ENCODE data around the gene EFHC2.

GRCh38 chrX:44265559-44265958 is 77.9 kb downstream of the EFHC2 start:
- TF ChIP-seq POLR2AphosphoS5 (IDR thresholded peaks at IDR 0.05; ENCODE audit: low read depth, low read length) (no peak), TAF1 (IDR thresholded peaks at IDR 0.05; ENCODE audit: borderline replicate concordance, low read depth, low read length) (no peak)
